Right atrium auricular region (tissue), 2 donors: ENCODE results near the gene PYGB. TPM values are rescaled to one million over a fixed set of nuclear protein-coding genes. Genes with fewer than 3 reads are reported as not detected.
A peak's percentile ranks its signal among the peaks of the same experiment; 100 is the strongest.

Experiments used
- DNase-seq: peaks from one replicate; pipeline ENCODE4 v3.0.0-alpha.2; 2019; ENCODE audit warnings: low spot score
- H3K27ac ChIP-seq, 2 donors: fragments of 200-600 bp; sonication (generic); 1 replicate in 1 of 2; 2 replicates in 1 of 2; pipeline ENCODE4 v1.5.1; 2016 to 2019
- H3K27me3 ChIP-seq, 2 donors: fragments of 200-600 bp; sonication (generic); one replicate each; pipeline versions ENCODE4 v1.5.1 to v1.6.0; 2017 to 2019
- H3K36me3 ChIP-seq: fragments of 200-600 bp; sonication (generic); one replicate; pipeline ENCODE4 v1.5.1; 2016
- H3K4me1 ChIP-seq, 2 donors: fragments of 200-600 bp; sonication (generic); one replicate each; pipeline versions ENCODE4 v1.5.1 to v1.6.0; 2017 to 2019
- H3K4me3 ChIP-seq, 2 donors: fragments of 200-600 bp; sonication (generic); 1 replicate in 1 of 2; 2 replicates in 1 of 2; pipeline ENCODE4 v1.5.1; 2017 to 2019; ENCODE audit warnings: mild to moderate bottlenecking in 1 of 2, moderate library complexity in 1 of 2
- H3K9me3 ChIP-seq, 2 donors: fragments of 200-600 bp; sonication (generic); one replicate each; pipeline ENCODE4 v1.5.1; 2019
- total RNA-seq, 2 donors: library from RNA; depleted of rRNA; stranded (reverse); fragments of >200 nt; gene quantifications; one replicate each; pipeline ENCODE4 v1.1.0, GENCODE V29; 2016
- TF ChIP-seq, protein P1 (sequence below), 2 donors: fragments of 200-600 bp; sonication (generic); IDR thresholded peaks; one replicate each; pipeline ENCODE4 v1.5.1; 2019; ENCODE audit warnings: antibody characterized with exemption in 2 of 2

Gene PYGB
- total RNA-seq, 2 donors from 2014 or later: 145 to 174 TPM

DNA sequence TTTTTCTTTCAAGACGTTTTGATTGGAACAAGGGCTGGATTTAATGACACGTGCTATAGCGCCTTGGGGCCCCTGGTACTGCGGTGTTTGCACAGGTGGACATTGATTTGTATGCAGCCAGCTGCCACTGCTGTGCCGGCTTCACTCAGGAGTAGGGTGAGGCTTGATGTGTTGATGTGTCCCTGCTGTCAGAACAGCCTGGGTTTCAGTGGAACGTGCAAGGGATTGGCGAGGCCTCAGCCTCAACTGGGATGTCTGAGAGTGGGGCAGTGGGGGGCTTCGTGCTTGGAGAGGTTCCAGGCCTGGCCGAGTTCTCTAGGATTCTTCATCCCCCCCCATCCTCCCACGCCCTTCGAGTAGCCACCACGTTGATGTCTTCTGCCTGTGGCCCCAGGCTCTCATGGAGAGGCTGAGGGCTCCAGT lies 23.0 kb downstream of the PYGB start:
- TF ChIP-seq, protein P1, sequence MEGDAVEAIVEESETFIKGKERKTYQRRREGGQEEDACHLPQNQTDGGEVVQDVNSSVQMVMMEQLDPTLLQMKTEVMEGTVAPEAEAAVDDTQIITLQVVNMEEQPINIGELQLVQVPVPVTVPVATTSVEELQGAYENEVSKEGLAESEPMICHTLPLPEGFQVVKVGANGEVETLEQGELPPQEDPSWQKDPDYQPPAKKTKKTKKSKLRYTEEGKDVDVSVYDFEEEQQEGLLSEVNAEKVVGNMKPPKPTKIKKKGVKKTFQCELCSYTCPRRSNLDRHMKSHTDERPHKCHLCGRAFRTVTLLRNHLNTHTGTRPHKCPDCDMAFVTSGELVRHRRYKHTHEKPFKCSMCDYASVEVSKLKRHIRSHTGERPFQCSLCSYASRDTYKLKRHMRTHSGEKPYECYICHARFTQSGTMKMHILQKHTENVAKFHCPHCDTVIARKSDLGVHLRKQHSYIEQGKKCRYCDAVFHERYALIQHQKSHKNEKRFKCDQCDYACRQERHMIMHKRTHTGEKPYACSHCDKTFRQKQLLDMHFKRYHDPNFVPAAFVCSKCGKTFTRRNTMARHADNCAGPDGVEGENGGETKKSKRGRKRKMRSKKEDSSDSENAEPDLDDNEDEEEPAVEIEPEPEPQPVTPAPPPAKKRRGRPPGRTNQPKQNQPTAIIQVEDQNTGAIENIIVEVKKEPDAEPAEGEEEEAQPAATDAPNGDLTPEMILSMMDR (IDR thresholded peaks at IDR 0.05): no peak
- DNase-seq: no peak
- Histone ChIP-seq H3K27me3 (no peaks in the 10 kb centered on the region), H3K36me3 (peaks cover 59% of the 10 kb centered on the region), H3K4me1 (peaks cover 0 to 43% of the 10 kb centered on the region in 2 donors), H3K9me3 (no peaks in the 10 kb centered on the region), H3K27ac (peak overlapping the region in 1 of 2 donors; percentile 20), H3K4me3 (no peak overlapping the region)

DNA sequence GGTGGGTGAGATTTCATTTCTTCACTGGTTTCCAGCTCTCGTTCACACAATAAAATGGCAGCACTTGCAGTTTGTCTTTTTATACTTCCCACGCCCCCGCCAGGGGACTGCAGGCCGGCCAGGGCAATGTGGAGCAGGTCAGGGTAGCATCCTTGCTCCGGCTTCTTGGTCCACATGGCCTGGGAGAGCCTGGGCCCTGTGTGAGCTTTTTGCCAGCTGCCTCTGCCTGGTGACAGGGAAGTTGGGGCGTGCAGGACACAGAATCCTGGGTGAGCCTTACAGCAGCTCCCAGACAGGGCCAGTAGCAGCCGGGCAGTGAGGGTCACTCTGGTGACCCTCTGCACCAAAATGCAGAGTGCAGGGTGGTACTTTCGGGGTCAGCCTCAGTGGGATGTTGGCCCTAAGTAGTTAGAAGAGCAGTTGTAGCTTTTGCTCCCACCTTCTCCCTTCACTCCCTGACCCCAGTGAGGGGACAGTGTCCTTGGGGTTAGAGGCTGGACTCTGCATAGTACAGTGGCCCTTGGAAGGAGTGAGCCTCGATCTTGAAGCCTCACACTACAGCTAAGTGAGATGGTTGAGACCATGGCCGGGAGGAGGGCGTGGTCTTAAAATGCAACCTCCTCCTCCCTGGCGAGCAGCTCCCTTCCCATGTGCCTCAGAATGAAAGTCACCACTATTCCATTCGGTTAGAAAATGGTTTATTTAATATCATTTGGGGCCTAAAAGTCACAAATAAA lies 23.8 kb downstream of the PYGB start:
- Histone ChIP-seq H3K36me3 (peaks cover 68% of the 10 kb centered on the region), H3K4me3 (no peak overlapping the region), H3K27me3 (no peaks in the 10 kb centered on the region), H3K4me1 (peaks cover 0 to 47% of the 10 kb centered on the region in 2 donors), H3K9me3 (no peaks in the 10 kb centered on the region), H3K27ac (peak overlapping the region in 1 of 2 donors; percentile 20)
- TF ChIP-seq, protein P1 (IDR thresholded peaks at IDR 0.05): no peak
- no peak for DNase-seq

DNA sequence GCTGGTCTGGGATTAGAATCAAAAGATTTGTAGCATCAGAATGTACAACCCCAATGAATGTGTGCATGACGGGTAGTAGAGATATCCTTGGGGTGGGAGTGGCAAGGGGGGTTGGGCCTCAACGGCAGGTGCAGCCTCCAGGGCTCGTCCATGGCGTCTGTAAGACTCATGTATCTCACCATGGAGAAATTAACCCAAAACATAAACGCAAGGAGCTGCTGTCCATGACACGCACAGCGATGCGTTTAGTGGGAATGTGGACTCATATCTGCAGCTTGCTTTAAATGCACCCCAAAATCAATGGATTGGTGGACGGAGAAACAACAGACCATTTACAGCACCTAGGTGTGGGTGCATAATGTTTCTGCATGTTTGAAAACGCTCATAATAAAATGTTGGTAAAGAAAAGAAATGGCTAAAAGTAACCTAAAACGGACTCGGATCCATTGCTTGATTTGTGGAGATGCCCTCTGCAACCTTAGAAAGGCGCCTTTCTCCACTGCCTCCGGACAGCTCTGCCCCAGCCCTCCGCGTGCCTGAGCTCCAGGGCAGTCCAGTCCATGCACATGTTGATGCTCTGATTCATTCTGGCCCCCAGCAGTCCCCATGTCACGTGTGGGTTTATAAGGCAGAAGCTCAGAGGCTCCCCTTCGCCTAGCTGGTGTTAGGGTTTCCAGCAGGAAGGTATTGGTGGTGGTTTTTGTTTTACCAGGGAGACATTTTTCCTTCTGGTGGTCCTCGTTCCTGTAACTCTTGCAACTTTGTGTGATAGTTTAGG lies 24.5 kb downstream of the PYGB start:
- peaks cover 0 to 55% of the 10 kb centered on the region in 2 donors for H3K4me1 ChIP-seq
- H3K9me3 ChIP-seq: no peaks in the 10 kb centered on the region
- peak overlapping the region; percentile 46 to 78 for H3K27ac ChIP-seq
- peaks cover 75% of the 10 kb centered on the region for H3K36me3 ChIP-seq
- no peak for DNase-seq
- H3K27me3 ChIP-seq: no peaks in the 10 kb centered on the region
- no peak overlapping the region for H3K4me3 ChIP-seq
- TF ChIP-seq, protein P1 (IDR thresholded peaks at IDR 0.05): no peak

DNA sequence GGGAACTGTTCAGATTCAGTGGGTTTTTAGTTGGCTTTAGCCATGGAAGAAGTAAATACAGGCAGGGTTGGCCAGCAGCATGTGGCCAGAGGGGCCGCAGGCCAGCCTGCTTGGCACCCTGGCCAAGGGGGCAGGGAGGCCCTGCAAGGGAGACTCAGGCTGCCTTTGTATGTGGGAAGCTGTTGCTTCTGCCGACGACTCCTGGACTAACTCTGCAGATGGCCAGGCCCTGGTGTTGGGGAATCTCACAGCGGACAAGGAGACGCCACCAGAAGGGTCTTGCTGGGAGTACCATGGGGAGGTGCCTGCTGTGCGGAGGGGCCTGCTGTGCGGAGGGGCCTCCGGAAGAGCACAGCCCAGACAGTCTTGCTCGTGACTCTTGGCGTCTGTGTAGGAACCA lies 25.2 kb downstream of the PYGB start:
- Histone ChIP-seq H3K27ac (peak overlapping the region; percentile 46 to 78), H3K36me3 (peaks cover 82% of the 10 kb centered on the region), H3K4me1 (peaks cover 0 to 61% of the 10 kb centered on the region in 2 donors), H3K9me3 (no peaks in the 10 kb centered on the region), H3K4me3 (no peak overlapping the region), H3K27me3 (no peaks in the 10 kb centered on the region)
- no peak for DNase-seq
- TF ChIP-seq, protein P1 (IDR thresholded peaks at IDR 0.05): no peak

DNA sequence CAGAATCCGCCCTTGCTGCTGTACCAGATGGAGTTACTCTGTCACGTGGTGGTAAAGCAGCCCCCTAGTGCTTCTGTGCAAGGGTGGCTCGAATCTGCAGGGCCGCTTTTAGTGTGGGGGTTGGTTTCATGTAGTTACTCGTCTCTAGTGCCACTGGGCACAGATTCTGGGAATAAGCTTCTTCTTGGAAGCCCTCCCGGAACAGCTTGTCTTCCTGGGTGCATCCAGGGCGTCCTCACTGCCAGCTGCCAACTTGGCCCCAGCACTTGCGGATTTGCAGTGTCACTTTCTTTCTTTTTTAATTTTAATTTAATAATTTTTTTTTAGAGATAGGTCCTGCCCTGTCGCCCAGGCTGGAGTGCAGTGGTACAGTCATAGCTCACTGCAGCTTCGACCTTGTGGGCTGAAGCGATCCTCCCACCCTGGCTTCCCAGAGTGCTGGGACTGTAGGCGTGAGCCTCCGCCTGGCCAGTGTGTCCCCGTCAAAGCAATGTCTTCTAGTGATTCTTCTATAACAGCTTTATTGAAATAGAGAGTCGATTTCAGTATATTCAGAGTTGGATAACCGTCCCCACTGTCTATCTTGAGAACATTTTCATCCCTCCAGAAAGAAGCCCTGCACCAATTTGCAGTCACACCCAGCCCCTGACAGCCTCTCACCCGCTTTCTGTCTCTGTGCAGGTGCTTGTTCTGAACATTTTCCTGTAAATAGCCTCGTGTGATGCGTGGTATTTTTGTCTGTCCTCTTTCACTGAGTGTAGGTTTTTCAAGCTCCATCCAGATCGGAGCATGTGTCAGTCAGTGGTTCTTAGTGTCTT lies 25.9 kb downstream of the PYGB start:
- H3K27me3 ChIP-seq: no peaks in the 10 kb centered on the region
- H3K36me3 ChIP-seq: peaks cover 84% of the 10 kb centered on the region
- DNase-seq: no peak
- no peaks in the 10 kb centered on the region for H3K9me3 ChIP-seq
- no peak overlapping the region for H3K4me3 ChIP-seq
- H3K27ac ChIP-seq: peak overlapping the region; percentile 46 to 78
- H3K4me1 ChIP-seq: peaks cover 0 to 61% of the 10 kb centered on the region in 2 donors
- TF ChIP-seq, protein P1 (IDR thresholded peaks at IDR 0.05): no peak
